ENCODE data around the gene RHBDD1.
A peak's percentile ranks its signal among the peaks of the same experiment; 100 is the strongest.

The RHBDD1 gene

GRCh38 chr2:226845386-226846116, 9.7 kb downstream of the RHBDD1 start:
- DNase-seq (ENCODE audit: low read depth in 2 of 2), result no peak

GRCh38 chr2:226847090-226847489, 11.2 kb downstream of the RHBDD1 start:
- no peak for DNase-seq (ENCODE audit: low read depth in 2 of 2)

- no peak for DNase-seq (ENCODE audit: low read depth in 2 of 2)
These were observed 11.7 kb downstream of the RHBDD1 start for GRCh38 chr2:226847511-226847910.

GRCh38 chr2:226849349-226849748, 13.5 kb downstream of the RHBDD1 start:
- DNase-seq (ENCODE audit: low read depth in 2 of 2), result no peak

DNA sequence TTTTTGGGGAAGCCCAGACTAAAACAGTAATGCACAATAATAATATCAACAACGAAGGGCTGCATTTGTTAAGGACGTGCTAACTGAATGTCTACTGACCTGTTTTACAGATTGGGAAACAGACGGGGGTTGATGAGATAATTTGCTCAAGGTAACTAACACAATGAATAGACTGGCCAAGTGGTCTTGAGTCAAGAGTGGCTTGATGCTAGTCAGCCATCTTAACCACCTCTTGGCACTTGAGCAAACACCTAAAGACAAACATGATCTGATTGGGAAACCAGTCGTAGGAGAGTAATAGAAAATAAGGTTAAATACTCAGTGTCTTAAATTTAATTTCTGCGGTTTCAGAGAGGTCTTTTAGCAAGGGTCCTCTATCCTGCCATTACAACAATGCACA, 14.2 kb downstream of the RHBDD1 start:
- no peak for DNase-seq (ENCODE audit: low read depth in 2 of 2)

- no peak for DNase-seq (ENCODE audit: low read depth in 2 of 2)
These were observed 19.9 kb downstream of the RHBDD1 start for GRCh38 chr2:226855787-226856186.

GRCh38 chr2:226860087-226860486, 24.2 kb downstream of the RHBDD1 start:
- no peak for DNase-seq (ENCODE audit: low read depth in 2 of 2)

DNA sequence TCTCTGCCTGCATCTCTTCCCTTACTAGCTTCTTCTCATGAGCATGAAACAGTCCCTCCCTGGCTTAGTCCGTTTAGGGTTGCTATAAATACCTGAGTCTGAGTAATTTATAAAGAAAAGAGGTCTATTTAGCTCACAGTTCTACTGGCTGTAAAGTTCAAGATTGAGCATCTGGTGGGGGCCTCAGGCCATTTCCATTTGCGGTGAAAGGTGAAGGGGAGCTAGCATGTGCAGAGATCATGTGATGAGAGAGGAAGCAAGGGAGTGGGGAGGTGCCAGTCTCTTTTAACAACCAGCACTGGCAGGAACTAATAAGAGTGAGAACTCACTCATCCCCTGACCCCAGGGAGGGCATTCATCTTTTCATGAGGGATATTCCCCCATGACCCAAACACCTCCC, 26.8 kb downstream of the RHBDD1 start:
- DNase-seq (ENCODE audit: low read depth in 2 of 2), result no peak

DNA sequence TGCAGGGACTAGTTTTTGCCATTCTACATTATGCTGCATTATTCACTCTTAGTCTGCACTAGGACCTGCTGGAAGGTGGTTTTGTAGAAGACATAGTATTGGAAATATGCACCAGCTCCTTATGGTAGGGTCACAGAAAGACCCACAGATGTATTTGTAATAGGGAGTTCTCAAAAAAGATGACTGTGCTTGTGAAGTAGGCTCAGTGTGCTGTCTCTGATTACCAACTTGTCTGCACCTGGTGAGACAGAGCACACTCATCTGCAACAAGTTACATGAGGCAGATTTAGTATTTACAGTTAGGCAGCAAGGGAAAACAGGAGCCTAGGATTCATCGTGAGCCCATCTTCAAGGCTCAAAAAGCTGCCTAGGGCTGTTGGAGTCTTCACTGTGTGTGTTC, 29.4 kb downstream of the RHBDD1 start:
- no peak for DNase-seq (ENCODE audit: low read depth in 2 of 2)

GRCh38 chr2:226865710-226866109, 29.9 kb downstream of the RHBDD1 start:
- DNase-seq (ENCODE audit: low read depth in 2 of 2), result no peak

DNA sequence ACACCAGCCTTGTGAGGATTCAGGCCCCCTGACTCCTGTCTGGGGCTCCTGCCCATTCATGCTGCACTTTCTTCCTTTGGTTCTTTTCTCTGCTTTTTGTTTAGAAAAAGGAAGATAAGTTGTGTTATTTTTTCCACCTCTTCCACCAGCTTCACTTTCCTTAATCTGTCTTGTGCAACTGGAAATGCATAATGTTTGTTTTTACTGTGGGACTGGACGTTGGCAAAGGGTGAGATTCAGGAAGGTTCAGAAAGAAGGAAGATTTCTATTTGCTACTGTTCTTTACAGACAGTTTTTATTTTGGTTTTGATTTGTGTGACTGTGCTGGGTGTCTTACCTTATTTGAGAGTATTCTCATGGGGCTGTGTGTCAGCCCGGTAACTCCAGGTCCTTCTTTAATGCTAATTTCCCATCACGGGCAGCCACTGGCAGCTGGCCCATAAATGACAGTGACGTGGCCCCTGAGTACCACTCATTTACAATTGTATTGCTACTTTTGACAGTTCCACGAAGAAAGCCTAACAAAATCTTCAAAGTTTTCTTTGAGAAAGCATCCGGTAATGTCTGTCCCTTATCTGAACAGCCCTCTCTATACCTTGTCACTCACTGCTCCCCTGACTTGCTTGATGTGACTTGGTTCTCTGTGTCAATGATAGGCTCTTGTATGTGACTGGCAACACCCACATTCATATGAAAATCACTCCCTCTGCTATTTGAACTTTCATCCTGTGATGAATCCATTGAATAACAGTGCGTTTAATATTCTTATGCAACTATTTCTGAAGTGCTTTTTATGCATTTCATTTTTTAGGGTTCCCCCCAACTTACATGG, 32.7 kb downstream of the RHBDD1 start:
- no peak for DNase-seq (ENCODE audit: low read depth in 2 of 2)

DNA sequence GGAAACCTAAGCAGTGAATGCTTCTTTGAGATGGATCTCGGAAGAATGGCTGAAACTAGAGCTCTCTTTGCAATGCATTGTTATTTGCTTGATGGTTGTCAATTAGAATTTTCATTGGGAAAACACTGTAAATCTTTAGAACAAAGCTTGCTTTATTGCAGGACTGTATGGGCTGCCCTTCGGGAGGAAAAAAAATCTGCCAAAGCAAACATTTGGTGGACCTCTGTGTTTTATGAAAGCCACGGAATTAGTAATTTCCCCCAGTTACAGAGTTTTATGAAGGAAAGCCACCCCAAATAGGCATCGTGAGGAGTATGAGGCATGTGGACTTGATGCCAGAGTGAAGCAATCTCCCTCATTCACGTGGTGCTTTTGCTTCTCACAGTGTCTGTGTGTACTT, 33.5 kb downstream of the RHBDD1 start:
- no peak for DNase-seq (ENCODE audit: low read depth in 2 of 2)

DNA sequence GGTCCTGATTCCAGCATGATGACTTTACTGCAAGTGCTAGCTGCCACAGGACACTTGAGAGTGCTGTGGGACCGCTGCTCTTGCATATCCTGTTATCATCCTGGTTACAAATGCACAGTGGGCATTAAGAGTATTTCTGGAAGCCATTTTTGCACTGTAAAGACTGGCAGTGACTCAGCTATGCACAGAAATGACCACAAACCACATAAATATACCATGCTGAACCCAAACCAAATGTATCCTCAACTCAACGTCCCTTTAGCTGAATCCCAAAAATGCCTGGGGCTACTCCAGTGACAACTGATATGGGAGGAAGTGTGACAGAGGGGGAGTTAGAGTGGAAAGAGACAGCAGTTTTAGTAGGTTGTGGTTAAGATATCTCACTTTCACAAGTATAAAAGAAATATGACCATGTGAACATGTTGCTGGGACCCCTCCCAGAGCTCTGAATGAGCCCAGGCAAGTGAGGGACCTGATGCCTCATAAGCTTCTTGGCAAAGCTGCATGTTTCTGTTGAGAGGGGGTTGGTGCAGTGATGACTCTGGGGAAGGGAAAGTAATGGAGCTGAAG, 37.3 kb downstream of the RHBDD1 start:
- peak; percentile 6 to 21 for DNase-seq (ENCODE audit: low read depth in 2 of 2)

- peak; percentile 30 to 38 for DNase-seq (ENCODE audit: low read depth in 2 of 2)
These were observed 38.0 kb downstream of the RHBDD1 start for GRCh38 chr2:226873826-226874225.

- no peak for DNase-seq (ENCODE audit: low read depth in 2 of 2)
These were observed 38.9 kb downstream of the RHBDD1 start for GRCh38 chr2:226874749-226875148.

GRCh38 chr2:226875438-226876225, 39.8 kb downstream of the RHBDD1 start:
- DNase-seq (ENCODE audit: low read depth in 2 of 2), result no peak

GRCh38 chr2:226877491-226877890, 41.6 kb downstream of the RHBDD1 start:
- no peak for DNase-seq (ENCODE audit: low read depth in 2 of 2)

DNA sequence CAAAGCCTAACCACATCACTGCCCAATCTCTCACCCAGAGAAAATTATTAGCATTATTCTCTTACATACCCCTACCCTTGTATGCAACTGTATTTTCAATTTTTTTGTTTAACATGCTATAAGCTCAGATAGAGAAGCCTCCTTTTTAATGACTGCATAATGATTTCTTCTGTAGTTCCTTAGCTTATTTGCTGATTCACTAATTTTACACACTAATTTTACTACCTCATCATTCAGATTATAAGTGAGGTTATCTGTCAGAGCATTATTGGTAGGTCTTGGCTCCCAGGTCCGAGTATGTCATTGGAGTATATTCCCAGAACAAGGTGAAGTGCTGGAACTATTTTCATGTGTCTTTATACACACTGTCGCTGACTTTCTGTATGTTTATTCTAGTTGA, 45.4 kb downstream of the RHBDD1 start:
- DNase-seq (ENCODE audit: low read depth in 2 of 2), result no peak

- no peak for DNase-seq (ENCODE audit: low read depth in 2 of 2)
These were observed 46.8 kb downstream of the RHBDD1 start for GRCh38 chr2:226882606-226883005.

- DNase-seq (ENCODE audit: low read depth in 2 of 2), result no peak
These were observed 47.5 kb downstream of the RHBDD1 start for GRCh38 chr2:226883296-226883795.

GRCh38 chr2:226884166-226884565, 48.3 kb downstream of the RHBDD1 start:
- DNase-seq (ENCODE audit: low read depth in 2 of 2), result no peak

All from stimulated activated CD4-positive, alpha-beta T cell treated with anti-CD3 and anti-CD28 coated beads, Interleukin-15, amount 100 ng/mL, for 48 hours (primary cell).